WTC11 (cell line): ENCODE results near the gene OR6J1. TPM values are rescaled to one million over a fixed set of nuclear protein-coding genes. Genes with fewer than 3 reads are reported as not detected.
A peak's percentile ranks its signal among the peaks of the same experiment; 100 is the strongest.

Source experiments
- ATAC-seq: fragments of 200-7000 bp; cut with Tn5 transposase; 2 replicates; pipeline ENCODE4 v1.10.0; 2021; ENCODE audit warnings: mild to moderate bottlenecking, moderate library complexity
- CTCF ChIA-PET: fragments of 300-600 bp; sonication (Branson Sonifier 250); formaldehyde crosslinking; loops from one replicate; lab custom pipeline; 2021; ENCODE audit warnings: antibody characterized with exemption; lab: Charles Lee
- POLR2A ChIA-PET: fragments of 350-600 bp; sonication (Branson Sonifier 250); formaldehyde crosslinking; loops from one replicate; lab custom pipeline; 2021; ENCODE audit warnings: antibody characterized with exemption; lab: Charles Lee
- DNase-seq: peaks from one replicate; pipeline ENCODE4 v3.0.0; 2021; ENCODE audit warnings: low spot score
- H3K27ac Mint-ChIP-seq: 2 replicates; pipeline ENCODE4 v1.8.0; 2021; ENCODE audit warnings: mixed read lengths
- H3K27me3 Mint-ChIP-seq: 2 replicates; pipeline ENCODE4 v1.8.0; 2021; ENCODE audit warnings: low read depth, mild to moderate bottlenecking, moderate library complexity, mixed read lengths
- H3K36me3 Mint-ChIP-seq: 2 replicates; pipeline ENCODE4 v1.8.0; 2021; ENCODE audit warnings: mixed read lengths
- H3K4me1 Mint-ChIP-seq: 2 replicates; pipeline ENCODE4 v1.8.0; 2022; ENCODE audit warnings: mixed read lengths
- H3K4me3 Mint-ChIP-seq: 2 replicates; pipeline ENCODE4 v1.8.0; 2021; ENCODE audit warnings: mild to moderate bottlenecking, moderate library complexity, mixed read lengths
- H3K9me3 Mint-ChIP-seq: 2 replicates; pipeline ENCODE4 v1.8.0; 2021; ENCODE audit warnings: mixed read lengths
- CBFB ChIP-seq: sonication (generic); formaldehyde crosslinking; IDR thresholded peaks from 2 replicates; pipeline ENCODE4 v1.8.1; 2022; ENCODE audit warnings: mild to moderate bottlenecking, low read depth, missing genetic modification reagents
- CREM ChIP-seq: sonication (generic); formaldehyde crosslinking; IDR thresholded peaks from 2 replicates; pipeline ENCODE4 v1.8.1; 2022; ENCODE audit warnings: mild to moderate bottlenecking, missing genetic modification reagents, moderate library complexity
- EMX1 ChIP-seq: fragments of 250-450 bp; sonication (Bioruptor Pico); IDR thresholded peaks from 2 replicates; pipeline ENCODE4 v1.8.0; 2021; ENCODE audit warnings: mild to moderate bottlenecking
- KAT7 ChIP-seq: sonication (generic); formaldehyde crosslinking; IDR thresholded peaks from 2 replicates; pipeline ENCODE4 v1.8.1; 2023; ENCODE audit warnings: missing genetic modification reagents, mild to moderate bottlenecking, borderline replicate concordance
- MXD4 ChIP-seq: fragments of 250-450 bp; sonication (Bioruptor Pico); IDR thresholded peaks from 2 replicates; pipeline ENCODE4 v1.8.0; 2021; ENCODE audit warnings: mild to moderate bottlenecking, moderate library complexity, borderline replicate concordance
- NR2C2 ChIP-seq: sonication (generic); formaldehyde crosslinking; IDR thresholded peaks from 2 replicates; pipeline ENCODE4 v1.8.0; 2022; ENCODE audit warnings: mild to moderate bottlenecking, missing genetic modification reagents
- ZNF219 ChIP-seq: sonication (generic); formaldehyde crosslinking; IDR thresholded peaks from 2 replicates; pipeline ENCODE4 v1.8.0; 2023; ENCODE audit warnings: missing genetic modification reagents, mild to moderate bottlenecking, borderline replicate concordance
- ZNF263 ChIP-seq: sonication (generic); formaldehyde crosslinking; IDR thresholded peaks from 2 replicates; pipeline ENCODE4 v1.8.1; 2022; ENCODE audit warnings: low read depth, mild to moderate bottlenecking, moderate library complexity, missing genetic modification reagents
- ZNF396 ChIP-seq: fragments of 250-450 bp; sonication (Bioruptor Pico); IDR thresholded peaks from 2 replicates; pipeline ENCODE4 v1.8.0; 2021; ENCODE audit warnings: mild to moderate bottlenecking, moderate library complexity, borderline replicate concordance
- ZNF423 ChIP-seq: fragments of 250-450 bp; sonication (Bioruptor Pico); IDR thresholded peaks from 2 replicates; pipeline ENCODE4 v2.1.2; 2022; ENCODE audit warnings: mild to moderate bottlenecking, moderate library complexity
- ZNF671 ChIP-seq: fragments of 250-450 bp; sonication (Bioruptor Pico); IDR thresholded peaks from 2 replicates; pipeline ENCODE4 v1.8.0; 2021; ENCODE audit warnings: mild to moderate bottlenecking
- total RNA-seq: library from RNA; stranded (reverse); gene quantifications from 3 replicates; pipeline ENCODE4 v1.2.3, GENCODE V29; 2021
- TF ChIP-seq, protein P1 (sequence below): fragments of 250-450 bp; sonication (Bioruptor Pico); IDR thresholded peaks from 2 replicates; pipeline ENCODE4 v1.8.0; 2021; ENCODE audit warnings: mild to moderate bottlenecking
- TF ChIP-seq, protein P2 (sequence below): sonication (generic); formaldehyde crosslinking; IDR thresholded peaks from 2 replicates; pipeline ENCODE4 v1.8.1; 2022; ENCODE audit warnings: mild to moderate bottlenecking, missing genetic modification reagents, moderate library complexity, borderline replicate concordance
- TF ChIP-seq, protein P3 (sequence below): sonication (generic); formaldehyde crosslinking; IDR thresholded peaks from 2 replicates; pipeline ENCODE4 v1.8.0; 2022; ENCODE audit warnings: missing genetic modification reagents
- TF ChIP-seq, protein P4 (sequence below): fragments of 250-450 bp; sonication (Bioruptor Pico); IDR thresholded peaks from 2 replicates; pipeline ENCODE4 v1.9.0; 2021; ENCODE audit warnings: mild to moderate bottlenecking, borderline replicate concordance
- TF ChIP-seq, protein P5 (sequence below): sonication (generic); formaldehyde crosslinking; IDR thresholded peaks from 2 replicates; pipeline ENCODE4 v1.8.0; 2022; ENCODE audit warnings: mild to moderate bottlenecking, missing genetic modification reagents

Gene OR6J1
- total RNA-seq, 1 experiment from 2014 or later: not detected

DNA sequence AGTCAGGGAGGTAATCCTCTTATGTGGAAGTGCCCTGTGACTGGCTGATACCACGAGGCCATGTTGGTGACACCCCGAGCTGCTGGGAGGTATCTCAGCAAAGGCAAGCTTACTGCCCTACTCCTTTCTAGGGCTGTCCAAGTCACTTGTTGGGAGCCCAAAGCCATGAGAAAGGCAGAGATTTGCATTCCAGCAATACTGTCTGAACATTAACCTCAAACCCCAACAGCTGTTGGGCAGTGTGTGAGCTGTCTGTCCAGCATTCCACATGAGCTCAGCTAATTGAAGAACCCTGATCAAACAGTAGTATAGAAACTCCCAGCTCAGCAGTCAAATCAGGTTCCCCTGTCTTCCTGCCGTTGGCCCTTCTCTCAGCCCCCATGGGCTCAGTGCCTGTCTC is 36.9 kb downstream of the OR6J1 start:
- POLR2A ChIA-PET: no interaction called here
- DNase-seq (no peak), ATAC-seq (no peak)
- H3K27ac Mint-ChIP-seq: no peak overlapping the region
- H3K4me3 Mint-ChIP-seq: no peak overlapping the region
- H3K36me3 Mint-ChIP-seq: peaks cover 77% of the 10 kb centered on the region
- TF ChIP-seq, protein P1, sequence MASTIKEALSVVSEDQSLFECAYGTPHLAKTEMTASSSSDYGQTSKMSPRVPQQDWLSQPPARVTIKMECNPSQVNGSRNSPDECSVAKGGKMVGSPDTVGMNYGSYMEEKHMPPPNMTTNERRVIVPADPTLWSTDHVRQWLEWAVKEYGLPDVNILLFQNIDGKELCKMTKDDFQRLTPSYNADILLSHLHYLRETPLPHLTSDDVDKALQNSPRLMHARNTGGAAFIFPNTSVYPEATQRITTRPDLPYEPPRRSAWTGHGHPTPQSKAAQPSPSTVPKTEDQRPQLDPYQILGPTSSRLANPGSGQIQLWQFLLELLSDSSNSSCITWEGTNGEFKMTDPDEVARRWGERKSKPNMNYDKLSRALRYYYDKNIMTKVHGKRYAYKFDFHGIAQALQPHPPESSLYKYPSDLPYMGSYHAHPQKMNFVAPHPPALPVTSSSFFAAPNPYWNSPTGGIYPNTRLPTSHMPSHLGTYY (CRISPR knock-in tag): no peak
- TF ChIP-seq, all 79 proteins: peak for 0
- Mint-ChIP-seq H3K27me3 (no peaks in the 10 kb centered on the region), H3K9me3 (no peaks in the 10 kb centered on the region), H3K4me1 (no peaks in the 10 kb centered on the region)
- CTCF ChIA-PET: interaction anchor here (1.5 kb wide), 2 partner anchors 37 to 46 kb away, joined by 4 to 6 read pairs; no protein-coding TSS in a partner anchor

DNA sequence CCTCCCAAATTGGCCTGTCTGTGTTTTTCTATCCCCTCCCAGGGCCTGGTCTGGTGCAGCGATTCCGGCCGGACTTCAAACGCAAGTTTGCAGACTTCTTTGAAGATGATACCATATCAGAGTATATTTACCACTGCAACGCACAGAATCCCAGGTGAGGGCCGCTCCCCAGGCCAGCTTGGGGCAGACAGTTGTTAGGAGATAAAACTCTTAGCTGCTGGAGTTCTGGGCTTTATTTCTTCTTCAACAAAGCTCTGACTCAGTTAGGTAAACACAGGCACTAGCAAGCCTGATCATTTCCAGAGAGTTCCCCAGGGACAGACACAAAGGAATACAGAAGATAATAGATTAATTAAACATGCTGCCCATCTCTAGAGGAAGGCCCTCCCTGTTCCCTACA is 37.8 kb downstream of the OR6J1 start:
- CTCF ChIA-PET: interaction anchor here (1.0 to 2.0 kb wide), 2 partner anchors 36 to 47 kb away, joined by 3 to 9 read pairs; no protein-coding TSS in a partner anchor
- Mint-ChIP-seq H3K36me3 (peaks cover 85% of the 10 kb centered on the region), H3K4me3 (no peak overlapping the region), H3K27me3 (no peaks in the 10 kb centered on the region), H3K9me3 (no peaks in the 10 kb centered on the region), H3K27ac (no peak overlapping the region), H3K4me1 (no peaks in the 10 kb centered on the region)
- POLR2A ChIA-PET: no interaction called here
- TF ChIP-seq ZNF219 (CRISPR knock-in tag): no peak
- TF ChIP-seq MXD4 (CRISPR knock-in tag): no peak
- TF ChIP-seq CREM (CRISPR knock-in tag): no peak
- TF ChIP-seq ZNF423 (CRISPR knock-in tag): no peak
- TF ChIP-seq, protein P2, sequence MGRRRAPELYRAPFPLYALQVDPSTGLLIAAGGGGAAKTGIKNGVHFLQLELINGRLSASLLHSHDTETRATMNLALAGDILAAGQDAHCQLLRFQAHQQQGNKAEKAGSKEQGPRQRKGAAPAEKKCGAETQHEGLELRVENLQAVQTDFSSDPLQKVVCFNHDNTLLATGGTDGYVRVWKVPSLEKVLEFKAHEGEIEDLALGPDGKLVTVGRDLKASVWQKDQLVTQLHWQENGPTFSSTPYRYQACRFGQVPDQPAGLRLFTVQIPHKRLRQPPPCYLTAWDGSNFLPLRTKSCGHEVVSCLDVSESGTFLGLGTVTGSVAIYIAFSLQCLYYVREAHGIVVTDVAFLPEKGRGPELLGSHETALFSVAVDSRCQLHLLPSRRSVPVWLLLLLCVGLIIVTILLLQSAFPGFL (CRISPR knock-in tag): no peak
- no peak for TF ChIP-seq ZNF671
- TF ChIP-seq ZNF263 (CRISPR knock-in tag): no peak
- no peak for TF ChIP-seq KAT7 (CRISPR knock-in tag)
- DNase-seq (no peak), ATAC-seq (no peak)

DNA sequence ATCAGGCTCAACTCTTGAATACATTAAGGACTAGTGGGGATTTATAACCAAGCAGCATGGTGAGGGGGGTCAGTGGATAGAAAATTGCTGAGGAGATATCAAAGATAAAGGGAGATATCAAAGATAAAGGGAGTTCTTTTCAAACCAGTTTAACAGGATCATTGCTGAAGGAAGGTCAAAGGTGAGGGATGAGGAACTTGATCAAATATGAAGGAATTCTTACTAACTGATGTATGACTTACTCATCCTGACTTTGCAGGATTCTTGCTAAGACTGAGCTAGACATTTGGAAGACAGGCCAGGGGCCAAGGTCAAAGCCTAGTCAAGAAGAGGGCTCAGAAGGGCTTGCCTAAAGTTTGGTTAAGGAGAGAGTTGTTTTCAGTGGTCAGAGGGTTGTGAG is 41.3 kb downstream of the OR6J1 start:
- H3K27me3 Mint-ChIP-seq: no peaks in the 10 kb centered on the region
- H3K4me3 Mint-ChIP-seq: no peak overlapping the region
- CTCF ChIA-PET: interaction anchor here (1.4 kb wide), 1 partner anchor 32 kb away, joined by 4 read pairs; no protein-coding TSS in a partner anchor
- no peaks in the 10 kb centered on the region for H3K9me3 Mint-ChIP-seq
- no peak for DNase-seq
- H3K27ac Mint-ChIP-seq: 0 out of 2 replicates have a peak overlapping the region, but pooled peaks have one; percentile 22
- peaks cover 61% of the 10 kb centered on the region for H3K36me3 Mint-ChIP-seq
- ATAC-seq: no peak
- peaks cover 18% of the 10 kb centered on the region for H3K4me1 Mint-ChIP-seq
- POLR2A ChIA-PET: no interaction called here
- TF ChIP-seq, protein P1 (CRISPR knock-in tag): no peak
- TF ChIP-seq EMX1 (no peak), ZNF396 (CRISPR knock-in tag) (no peak), CBFB (CRISPR knock-in tag) (no peak), NR2C2 (CRISPR knock-in tag) (no peak)
- TF ChIP-seq, protein P3, sequence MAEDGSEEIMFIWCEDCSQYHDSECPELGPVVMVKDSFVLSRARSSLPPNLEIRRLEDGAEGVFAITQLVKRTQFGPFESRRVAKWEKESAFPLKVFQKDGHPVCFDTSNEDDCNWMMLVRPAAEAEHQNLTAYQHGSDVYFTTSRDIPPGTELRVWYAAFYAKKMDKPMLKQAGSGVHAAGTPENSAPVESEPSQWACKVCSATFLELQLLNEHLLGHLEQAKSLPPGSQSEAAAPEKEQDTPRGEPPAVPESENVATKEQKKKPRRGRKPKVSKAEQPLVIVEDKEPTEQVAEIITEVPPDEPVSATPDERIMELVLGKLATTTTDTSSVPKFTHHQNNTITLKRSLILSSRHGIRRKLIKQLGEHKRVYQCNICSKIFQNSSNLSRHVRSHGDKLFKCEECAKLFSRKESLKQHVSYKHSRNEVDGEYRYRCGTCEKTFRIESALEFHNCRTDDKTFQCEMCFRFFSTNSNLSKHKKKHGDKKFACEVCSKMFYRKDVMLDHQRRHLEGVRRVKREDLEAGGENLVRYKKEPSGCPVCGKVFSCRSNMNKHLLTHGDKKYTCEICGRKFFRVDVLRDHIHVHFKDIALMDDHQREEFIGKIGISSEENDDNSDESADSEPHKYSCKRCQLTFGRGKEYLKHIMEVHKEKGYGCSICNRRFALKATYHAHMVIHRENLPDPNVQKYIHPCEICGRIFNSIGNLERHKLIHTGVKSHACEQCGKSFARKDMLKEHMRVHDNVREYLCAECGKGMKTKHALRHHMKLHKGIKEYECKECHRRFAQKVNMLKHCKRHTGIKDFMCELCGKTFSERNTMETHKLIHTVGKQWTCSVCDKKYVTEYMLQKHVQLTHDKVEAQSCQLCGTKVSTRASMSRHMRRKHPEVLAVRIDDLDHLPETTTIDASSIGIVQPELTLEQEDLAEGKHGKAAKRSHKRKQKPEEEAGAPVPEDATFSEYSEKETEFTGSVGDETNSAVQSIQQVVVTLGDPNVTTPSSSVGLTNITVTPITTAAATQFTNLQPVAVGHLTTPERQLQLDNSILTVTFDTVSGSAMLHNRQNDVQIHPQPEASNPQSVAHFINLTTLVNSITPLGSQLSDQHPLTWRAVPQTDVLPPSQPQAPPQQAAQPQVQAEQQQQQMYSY (CRISPR knock-in tag): no peak
- TF ChIP-seq, protein P4, sequence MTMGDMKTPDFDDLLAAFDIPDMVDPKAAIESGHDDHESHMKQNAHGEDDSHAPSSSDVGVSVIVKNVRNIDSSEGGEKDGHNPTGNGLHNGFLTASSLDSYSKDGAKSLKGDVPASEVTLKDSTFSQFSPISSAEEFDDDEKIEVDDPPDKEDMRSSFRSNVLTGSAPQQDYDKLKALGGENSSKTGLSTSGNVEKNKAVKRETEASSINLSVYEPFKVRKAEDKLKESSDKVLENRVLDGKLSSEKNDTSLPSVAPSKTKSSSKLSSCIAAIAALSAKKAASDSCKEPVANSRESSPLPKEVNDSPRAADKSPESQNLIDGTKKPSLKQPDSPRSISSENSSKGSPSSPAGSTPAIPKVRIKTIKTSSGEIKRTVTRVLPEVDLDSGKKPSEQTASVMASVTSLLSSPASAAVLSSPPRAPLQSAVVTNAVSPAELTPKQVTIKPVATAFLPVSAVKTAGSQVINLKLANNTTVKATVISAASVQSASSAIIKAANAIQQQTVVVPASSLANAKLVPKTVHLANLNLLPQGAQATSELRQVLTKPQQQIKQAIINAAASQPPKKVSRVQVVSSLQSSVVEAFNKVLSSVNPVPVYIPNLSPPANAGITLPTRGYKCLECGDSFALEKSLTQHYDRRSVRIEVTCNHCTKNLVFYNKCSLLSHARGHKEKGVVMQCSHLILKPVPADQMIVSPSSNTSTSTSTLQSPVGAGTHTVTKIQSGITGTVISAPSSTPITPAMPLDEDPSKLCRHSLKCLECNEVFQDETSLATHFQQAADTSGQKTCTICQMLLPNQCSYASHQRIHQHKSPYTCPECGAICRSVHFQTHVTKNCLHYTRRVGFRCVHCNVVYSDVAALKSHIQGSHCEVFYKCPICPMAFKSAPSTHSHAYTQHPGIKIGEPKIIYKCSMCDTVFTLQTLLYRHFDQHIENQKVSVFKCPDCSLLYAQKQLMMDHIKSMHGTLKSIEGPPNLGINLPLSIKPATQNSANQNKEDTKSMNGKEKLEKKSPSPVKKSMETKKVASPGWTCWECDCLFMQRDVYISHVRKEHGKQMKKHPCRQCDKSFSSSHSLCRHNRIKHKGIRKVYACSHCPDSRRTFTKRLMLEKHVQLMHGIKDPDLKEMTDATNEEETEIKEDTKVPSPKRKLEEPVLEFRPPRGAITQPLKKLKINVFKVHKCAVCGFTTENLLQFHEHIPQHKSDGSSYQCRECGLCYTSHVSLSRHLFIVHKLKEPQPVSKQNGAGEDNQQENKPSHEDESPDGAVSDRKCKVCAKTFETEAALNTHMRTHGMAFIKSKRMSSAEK: no peak
- TF ChIP-seq, protein P5, sequence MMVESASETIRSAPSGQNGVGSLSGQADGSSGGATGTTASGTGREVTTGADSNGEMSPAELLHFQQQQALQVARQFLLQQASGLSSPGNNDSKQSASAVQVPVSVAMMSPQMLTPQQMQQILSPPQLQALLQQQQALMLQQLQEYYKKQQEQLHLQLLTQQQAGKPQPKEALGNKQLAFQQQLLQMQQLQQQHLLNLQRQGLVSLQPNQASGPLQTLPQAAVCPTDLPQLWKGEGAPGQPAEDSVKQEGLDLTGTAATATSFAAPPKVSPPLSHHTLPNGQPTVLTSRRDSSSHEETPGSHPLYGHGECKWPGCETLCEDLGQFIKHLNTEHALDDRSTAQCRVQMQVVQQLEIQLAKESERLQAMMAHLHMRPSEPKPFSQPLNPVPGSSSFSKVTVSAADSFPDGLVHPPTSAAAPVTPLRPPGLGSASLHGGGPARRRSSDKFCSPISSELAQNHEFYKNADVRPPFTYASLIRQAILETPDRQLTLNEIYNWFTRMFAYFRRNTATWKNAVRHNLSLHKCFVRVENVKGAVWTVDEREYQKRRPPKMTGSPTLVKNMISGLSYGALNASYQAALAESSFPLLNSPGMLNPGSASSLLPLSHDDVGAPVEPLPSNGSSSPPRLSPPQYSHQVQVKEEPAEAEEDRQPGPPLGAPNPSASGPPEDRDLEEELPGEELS (CRISPR knock-in tag): no peak
